ENCODE results near the gene GCC2.

Gene GCC2

GRCh38 chr2:108531674-108532055 lies 82.7 kb downstream of the GCC2 start:
- H3K9me2 ChIP-seq (replicated peaks; ENCODE audit: insufficient read depth, low read length), result no peaks in the 10 kb centered on the region
- H3K27ac ChIP-seq (ENCODE audit: low read depth, low read length), result no peak overlapping the region
- no peak overlapping the region for H3K4me3 ChIP-seq (ENCODE audit: insufficient read depth, low read length, poor library complexity, severe bottlenecking)
- no peaks in the 10 kb centered on the region; the same call in 1 of the 2 replicates for H3F3A ChIP-seq (ENCODE audit: insufficient read depth)
- no peak overlapping the region for H3K9ac ChIP-seq (ENCODE audit: low read length)
- H3K79me2 ChIP-seq (ENCODE audit: insufficient read depth, low read length), result peaks cover 14% of the 10 kb centered on the region
- TF ChIP-seq EZH2phosphoT487 (conservative IDR thresholded peaks at IDR 0.05; ENCODE audit: low read length) (no peak), CTCF (IDR thresholded peaks at IDR 0.05; ENCODE audit: insufficient read depth, low read length, poor library complexity, severe bottlenecking) (no peak)
- no peaks in the 10 kb centered on the region for H3K27me3 ChIP-seq (ENCODE audit: low read length)
- no peak overlapping the region for H3K4me2 ChIP-seq (ENCODE audit: low read depth, low read length, poor library complexity, severe bottlenecking)
- H3K9me3 ChIP-seq (ENCODE audit: insufficient read depth, low read length), result no peaks in the 10 kb centered on the region
- no peak overlapping the region for H2AFZ ChIP-seq (ENCODE audit: low read depth, low read length, severe bottlenecking)
- H4K20me1 ChIP-seq (ENCODE audit: low read depth, low read length), result peaks cover 11% of the 10 kb centered on the region
- H3K36me3 ChIP-seq (ENCODE audit: low read length), result no peaks in the 10 kb centered on the region

- H2AFZ ChIP-seq (ENCODE audit: low read depth, low read length, severe bottlenecking), result peak within 1 kb of the TSS; percentile 97
- peak within 1 kb of the TSS; percentile 78 for H3K9ac ChIP-seq (ENCODE audit: low read length)
- H3K36me3 ChIP-seq (ENCODE audit: low read length), result no peaks in the 10 kb centered on the region
- peaks cover 11% of the 10 kb centered on the region for H4K20me1 ChIP-seq (ENCODE audit: low read depth, low read length)
- TF ChIP-seq CTCF (IDR thresholded peaks at IDR 0.05; ENCODE audit: insufficient read depth, low read length, poor library complexity, severe bottlenecking) (no peak), EZH2phosphoT487 (conservative IDR thresholded peaks at IDR 0.05; ENCODE audit: low read length) (no peak)
- no peaks in the 10 kb centered on the region; the same call in 1 of the 2 replicates for H3F3A ChIP-seq (ENCODE audit: insufficient read depth)
- peaks cover 30% of the 10 kb centered on the region for H3K79me2 ChIP-seq (ENCODE audit: insufficient read depth, low read length)
- H3K27me3 ChIP-seq (ENCODE audit: low read length), result no peaks in the 10 kb centered on the region
- peak within 1 kb of the TSS; percentile 82 for H3K4me3 ChIP-seq (ENCODE audit: insufficient read depth, low read length, poor library complexity, severe bottlenecking)
- peak within 1 kb of the TSS; percentile 42; the same call in 1 of the 2 replicates for H3K27ac ChIP-seq (ENCODE audit: low read depth, low read length)
- no peaks in the 10 kb centered on the region for H3K9me2 ChIP-seq (replicated peaks; ENCODE audit: insufficient read depth, low read length)
- peak within 1 kb of the TSS; percentile 85 for H3K4me2 ChIP-seq (ENCODE audit: low read depth, low read length, poor library complexity, severe bottlenecking)
- no peaks in the 10 kb centered on the region for H3K9me3 ChIP-seq (ENCODE audit: insufficient read depth, low read length)
Measured at GRCh38 chr2:108533832-108534583, 85.0 kb downstream of the GCC2 start, which contains the start of gene LIMS1. Gene LIMS1 (plus strand): TSS chr2:108534470. CDS start chr2:108534563, 93 bp downstream.

GRCh38 chr2:108534584-108535356 lies 85.8 kb downstream of the GCC2 start:
- H3K27me3 ChIP-seq (ENCODE audit: low read length), result no peaks in the 10 kb centered on the region
- H3K9me3 ChIP-seq (ENCODE audit: insufficient read depth, low read length), result no peaks in the 10 kb centered on the region
- H4K20me1 ChIP-seq (ENCODE audit: low read depth, low read length), result peaks cover 11% of the 10 kb centered on the region
- no peaks in the 10 kb centered on the region for H3K9me2 ChIP-seq (replicated peaks; ENCODE audit: insufficient read depth, low read length)
- H3K79me2 ChIP-seq (ENCODE audit: insufficient read depth, low read length), result peaks cover 38% of the 10 kb centered on the region
- H3K9ac ChIP-seq (ENCODE audit: low read length), result peak overlapping the region; percentile 78
- peak overlapping the region; percentile 62 for H2AFZ ChIP-seq (ENCODE audit: low read depth, low read length, severe bottlenecking)
- peak overlapping the region; percentile 85 for H3K4me2 ChIP-seq (ENCODE audit: low read depth, low read length, poor library complexity, severe bottlenecking)
- H3K36me3 ChIP-seq (ENCODE audit: low read length), result no peaks in the 10 kb centered on the region
- no peak overlapping the region for H3K27ac ChIP-seq (ENCODE audit: low read depth, low read length)
- TF ChIP-seq CTCF (IDR thresholded peaks at IDR 0.05; ENCODE audit: insufficient read depth, low read length, poor library complexity, severe bottlenecking), result no peak
- TF ChIP-seq EZH2phosphoT487 (conservative IDR thresholded peaks at IDR 0.05; ENCODE audit: low read length), result no peak
- H3F3A ChIP-seq (ENCODE audit: insufficient read depth), result no peaks in the 10 kb centered on the region; the same call in 1 of the 2 replicates
- H3K4me3 ChIP-seq (ENCODE audit: insufficient read depth, low read length, poor library complexity, severe bottlenecking), result peak overlapping the region; percentile 82

All from SU-DHL-6 (cell line).